Transverse colon (tissue), 4 donors: ENCODE results near the gene UBE4B.

Experiments used
- CTCF ChIP-seq, 5 experiments: fragments of 200-600 bp in 3 of 5; fragments of 450-650 bp in 2 of 5; sonication (generic) in 3 of 5; IDR thresholded peaks; 1 replicate in 2 of 5; 2 replicates in 3 of 5; pipeline ENCODE4 v1.5.1; 2016 to 2017; ENCODE audit warnings: antibody characterized with exemption in 5 of 5, inconsistent platforms in 3 of 5, mild to moderate bottlenecking in 2 of 5, moderate library complexity in 1 of 5
- EP300 ChIP-seq: sonication (generic); formaldehyde crosslinking; IDR thresholded peaks from one replicate; pipeline ENCODE4 v1.6.1; 2017; ENCODE audit warnings: antibody characterized with exemption, low read depth
- POLR2A ChIP-seq: fragments of 450-650 bp; IDR thresholded peaks from one replicate; pipeline ENCODE4 v1.6.1; 2016; ENCODE audit warnings: antibody characterized with exemption, mild to moderate bottlenecking, moderate library complexity
- POLR2AphosphoS5 ChIP-seq, 3 donors: sonication (generic); formaldehyde crosslinking; IDR thresholded peaks; one replicate each; pipeline ENCODE4 v1.6.1; 2016; ENCODE audit warnings: antibody characterized with exemption in 3 of 3

DNA sequence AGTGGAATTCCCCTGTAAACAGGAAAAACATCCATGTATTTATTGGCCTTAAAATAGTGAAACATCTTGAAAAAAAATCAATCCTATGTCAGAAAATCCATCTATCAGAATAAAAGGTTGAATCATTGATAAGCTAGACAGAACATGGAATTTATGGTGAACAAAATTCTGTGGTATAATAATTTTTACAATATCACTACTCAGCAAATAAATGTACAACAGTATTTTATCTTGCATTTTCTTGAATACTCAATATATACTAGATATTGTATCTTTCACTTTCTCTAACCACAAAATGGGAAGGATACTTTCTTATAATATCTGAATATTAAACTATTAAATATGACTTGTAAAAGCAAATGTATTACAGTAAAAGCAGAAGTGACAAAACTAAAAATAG, 5.7 kb upstream of the UBE4B start:
- TF ChIP-seq POLR2A: no peak
- no peak for TF ChIP-seq CTCF (IDR thresholded peaks at IDR 0.05)
- no peak for TF ChIP-seq POLR2AphosphoS5 (IDR thresholded peaks at IDR 0.05)
- TF ChIP-seq EP300: no peak
